GM19351 (cell line): ENCODE data around the gene DRG1.
"Not testable (repeated sequence)": the region's sequence is repeated elsewhere in the genome, so short reads cannot be mapped to it uniquely, and the experiment has no call there.

Experiments
- ATAC-seq: cut with Tn5 transposase; IDR thresholded peaks from one replicate; pipeline ENCODE4 v1.9.1; 2021; ENCODE audit warnings: mild to moderate bottlenecking, moderate library complexity; ENCODE audit not compliant: unreplicated experiment

DRG1 gene, protein sequence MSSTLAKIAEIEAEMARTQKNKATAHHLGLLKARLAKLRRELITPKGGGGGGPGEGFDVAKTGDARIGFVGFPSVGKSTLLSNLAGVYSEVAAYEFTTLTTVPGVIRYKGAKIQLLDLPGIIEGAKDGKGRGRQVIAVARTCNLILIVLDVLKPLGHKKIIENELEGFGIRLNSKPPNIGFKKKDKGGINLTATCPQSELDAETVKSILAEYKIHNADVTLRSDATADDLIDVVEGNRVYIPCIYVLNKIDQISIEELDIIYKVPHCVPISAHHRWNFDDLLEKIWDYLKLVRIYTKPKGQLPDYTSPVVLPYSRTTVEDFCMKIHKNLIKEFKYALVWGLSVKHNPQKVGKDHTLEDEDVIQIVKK

DNA sequence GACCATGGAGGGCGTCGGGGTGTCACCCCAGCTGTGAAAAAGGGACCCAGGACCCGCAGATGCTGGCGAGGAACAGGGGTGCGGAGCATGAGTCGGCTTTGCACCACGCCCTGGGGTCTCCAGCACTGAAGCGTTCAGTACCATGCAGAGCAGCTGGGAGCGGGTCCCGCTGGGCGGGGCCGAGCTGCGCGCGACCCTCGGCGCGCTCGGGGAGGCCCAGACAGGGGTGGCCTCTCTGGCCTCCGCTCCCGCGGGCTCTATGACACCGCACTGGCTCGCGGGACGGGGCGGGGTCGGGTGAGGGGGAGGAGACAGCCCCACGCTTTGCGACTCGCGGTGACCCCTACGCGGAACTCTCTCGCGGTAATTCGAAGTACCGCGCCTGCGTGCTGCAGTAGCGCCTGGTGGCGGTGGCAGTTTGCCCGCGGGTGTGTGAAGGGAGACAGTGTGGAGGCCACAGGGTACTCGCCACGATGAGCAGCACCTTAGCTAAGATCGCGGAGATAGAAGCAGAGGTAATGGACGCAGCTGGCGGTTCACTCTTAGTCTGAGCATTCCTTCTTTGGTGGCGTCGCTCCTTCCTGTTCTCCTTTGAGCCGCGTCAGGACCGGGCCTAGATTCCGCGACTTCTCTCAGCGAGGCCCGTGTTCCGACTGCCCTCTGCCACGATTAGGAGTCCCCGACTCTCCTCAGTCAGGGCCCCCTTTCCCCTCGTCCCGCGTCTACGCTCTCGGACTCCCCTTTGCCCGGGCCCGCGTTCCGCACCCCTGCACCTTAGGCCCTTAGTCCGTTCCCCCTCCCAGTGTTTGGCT lies at the start of gene DRG1:
Gene DRG1, plus strand, starts transcription at position 394 of the 812 bp plus-strand sequence. Its CDS starts 80 bp downstream, at position 474.
- peak; percentile 97 for ATAC-seq

DNA sequence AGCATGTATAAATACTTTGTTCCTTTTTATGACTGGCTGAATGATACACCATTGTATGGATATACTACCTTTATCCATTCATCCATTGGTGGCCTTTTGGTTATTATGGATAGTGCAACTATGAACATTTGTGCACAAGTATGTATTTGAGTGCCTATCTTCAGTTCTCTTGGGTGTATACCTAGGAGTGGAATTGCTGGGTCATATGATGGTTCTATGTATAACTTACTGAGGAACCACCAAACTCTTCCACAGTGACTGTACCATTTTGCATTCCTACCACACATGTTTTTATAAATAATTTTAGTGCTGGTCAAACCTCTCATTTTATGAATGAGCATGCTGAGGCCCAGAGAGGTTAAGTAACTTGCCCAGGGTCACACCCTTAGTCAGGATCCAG lies 49.4 kb upstream of the DRG1 start:
- ATAC-seq, result no peak

DNA sequence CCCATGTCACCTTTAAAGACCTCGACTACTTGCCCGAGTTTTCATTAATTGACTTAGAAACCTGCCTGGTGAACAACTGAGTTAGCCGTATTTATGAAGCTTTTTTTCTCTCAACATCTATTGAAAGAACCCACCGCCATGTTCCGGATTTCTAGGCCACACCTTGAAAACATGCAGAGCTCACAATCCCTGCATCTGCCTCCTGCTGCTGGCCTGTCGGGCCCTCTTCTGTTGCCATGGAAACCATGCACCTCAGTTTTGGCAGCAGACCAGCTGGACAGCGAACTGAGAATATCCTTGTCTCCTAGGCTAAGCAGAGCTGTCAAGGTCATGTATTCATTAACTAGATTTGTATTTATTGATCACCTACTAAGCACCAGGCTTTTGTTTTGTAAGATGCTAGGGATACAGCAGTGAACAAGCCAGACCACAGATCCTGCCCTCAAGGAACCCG lies 49.0 kb upstream of the DRG1 start:
- ATAC-seq, result no peak

DNA sequence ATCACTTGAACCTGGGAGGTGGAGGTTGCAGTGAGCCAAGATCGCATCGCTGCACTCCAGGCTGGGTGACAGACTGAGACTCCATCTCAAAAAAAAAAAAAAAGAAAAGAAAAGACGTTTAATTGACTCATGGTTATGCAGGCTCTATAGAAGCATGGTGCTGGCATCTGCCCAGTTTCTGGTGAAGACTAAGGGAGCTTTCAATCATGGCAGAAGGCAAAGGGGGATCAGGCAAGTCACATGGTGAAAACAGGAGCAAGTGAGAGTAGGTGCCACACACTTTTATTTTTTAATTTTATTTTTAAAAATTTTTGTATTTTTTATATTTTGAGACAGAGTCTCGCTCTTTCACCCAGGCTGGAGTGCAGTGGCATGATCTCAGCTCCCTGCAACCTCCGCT lies 44.9 kb upstream of the DRG1 start:
- no peak for ATAC-seq

DNA sequence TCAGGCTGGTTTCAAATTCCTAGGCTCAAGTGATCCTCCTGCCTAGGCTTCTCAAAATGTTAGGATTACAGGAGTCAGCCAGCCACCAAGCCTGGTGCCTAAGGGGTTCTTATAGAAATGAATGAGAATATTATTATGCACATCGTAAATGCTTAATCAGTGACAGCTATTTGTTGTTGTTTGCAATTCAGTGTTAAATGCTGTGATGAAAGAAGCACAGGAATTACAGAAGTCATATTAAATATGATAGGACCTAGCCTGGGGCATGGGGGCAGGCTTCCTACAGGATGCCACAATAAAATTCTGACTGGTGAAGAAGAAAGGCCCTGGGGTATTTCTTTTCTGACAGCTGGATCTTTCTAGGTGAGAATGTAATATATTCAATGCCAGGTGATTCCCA lies 39.4 kb upstream of the DRG1 start:
- ATAC-seq, result no peak

DNA sequence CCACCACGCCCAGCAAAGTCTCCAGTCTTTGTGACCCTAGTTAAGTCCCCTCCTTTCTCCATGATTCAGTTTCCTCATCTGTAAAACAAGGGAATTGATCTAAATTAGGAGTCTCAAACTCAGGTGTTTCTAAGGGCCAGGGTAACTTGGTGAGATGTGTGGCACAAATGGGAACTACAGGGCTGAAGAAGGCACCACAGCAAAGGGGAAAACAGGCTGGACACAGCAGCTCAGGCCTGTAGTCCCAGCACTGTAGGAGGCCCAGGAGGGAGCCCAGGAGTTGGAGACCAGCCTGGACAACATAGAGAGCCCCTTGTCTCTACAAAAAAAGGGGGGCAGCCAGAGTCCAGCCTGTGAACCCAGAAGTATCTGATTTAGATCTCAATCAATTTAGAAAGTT lies 37.7 kb upstream of the DRG1 start:
- ATAC-seq, result no peak

DNA sequence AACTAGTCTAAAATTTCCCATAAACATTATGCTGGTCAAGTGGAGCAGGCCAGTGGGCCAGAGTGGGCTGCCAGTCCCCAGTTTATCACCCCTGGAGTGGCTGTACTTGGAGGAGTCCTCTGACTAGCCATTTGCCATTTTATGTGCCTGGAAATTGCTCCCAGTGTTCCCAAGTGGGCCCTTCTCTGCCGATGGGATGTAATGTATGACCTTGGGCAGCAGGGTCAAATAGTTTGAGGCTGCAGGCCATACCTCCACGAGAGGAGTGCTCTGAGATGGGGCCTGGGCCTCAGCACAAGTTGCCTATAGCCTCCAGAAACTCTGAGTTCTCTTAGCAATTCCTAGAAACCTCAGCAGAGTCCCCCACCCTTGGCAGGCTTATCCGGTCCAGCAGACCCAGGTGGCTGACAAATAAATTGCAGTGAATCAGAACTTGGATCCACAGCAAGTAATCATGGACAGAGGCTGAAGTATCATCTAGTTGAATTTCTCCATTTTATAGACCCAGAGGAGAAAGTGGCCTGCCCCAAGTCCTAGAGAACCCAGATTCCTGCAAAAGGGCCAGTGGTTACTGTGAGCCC lies 35.4 kb upstream of the DRG1 start:
- no peak for ATAC-seq

DNA sequence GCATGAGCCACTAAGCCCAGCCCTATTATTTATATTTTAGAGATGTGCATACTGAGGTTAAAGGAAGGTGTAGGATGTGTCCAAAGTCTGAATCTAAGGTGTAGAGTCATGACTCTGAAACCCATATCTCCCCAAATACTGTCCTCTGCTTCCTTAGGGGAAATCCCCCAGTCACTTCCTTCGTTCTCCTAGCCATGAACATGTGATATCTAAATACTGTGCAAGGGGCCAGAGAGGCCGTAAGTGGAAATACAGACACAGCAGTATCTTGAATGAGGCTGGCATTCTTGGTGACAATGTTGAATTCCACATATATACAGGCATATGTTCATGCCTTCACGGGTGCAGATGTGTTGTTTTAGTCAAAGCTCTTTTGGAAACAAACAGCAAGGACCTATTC lies 32.0 kb upstream of the DRG1 start:
- ATAC-seq, result no peak

DNA sequence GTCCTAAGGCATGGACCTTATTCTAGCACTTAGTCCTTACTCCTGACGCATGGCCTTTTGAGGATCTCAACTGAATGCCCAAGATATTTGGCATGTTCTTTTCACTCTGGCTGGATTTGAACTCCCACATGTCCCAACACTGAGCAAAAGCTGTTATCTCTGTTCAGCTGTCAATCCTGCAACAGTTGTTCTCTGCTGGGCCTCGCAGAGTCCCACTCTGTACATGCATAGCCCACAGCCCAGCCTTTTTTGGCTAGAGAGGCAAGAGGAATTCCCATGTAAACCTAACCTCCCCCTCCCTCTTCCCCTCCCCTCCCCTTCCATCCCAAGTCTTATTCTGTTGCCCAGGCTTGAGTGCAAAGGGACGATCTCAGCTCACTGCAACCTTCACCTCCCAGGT lies 21.8 kb upstream of the DRG1 start:
- no peak for ATAC-seq

DNA sequence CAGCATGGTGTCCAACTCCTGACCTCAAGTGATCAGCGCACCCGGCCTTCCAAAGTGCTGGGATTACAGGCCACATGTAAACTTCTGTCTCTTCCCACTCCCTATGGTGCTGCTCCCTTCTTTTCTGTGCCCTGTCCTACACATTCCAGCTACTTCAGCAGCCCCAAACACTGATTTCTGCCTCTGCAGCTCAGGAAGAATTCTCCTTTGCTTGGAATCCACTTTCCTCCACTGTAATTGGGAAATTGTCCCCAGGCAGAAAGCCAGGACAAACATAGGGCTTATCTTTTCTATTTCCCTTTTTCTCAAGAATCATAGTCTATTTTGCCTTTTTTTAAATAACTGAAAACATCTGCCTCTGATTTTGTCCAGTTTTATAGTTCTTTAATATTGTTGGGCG lies 21.3 kb upstream of the DRG1 start:
- no peak for ATAC-seq

DNA sequence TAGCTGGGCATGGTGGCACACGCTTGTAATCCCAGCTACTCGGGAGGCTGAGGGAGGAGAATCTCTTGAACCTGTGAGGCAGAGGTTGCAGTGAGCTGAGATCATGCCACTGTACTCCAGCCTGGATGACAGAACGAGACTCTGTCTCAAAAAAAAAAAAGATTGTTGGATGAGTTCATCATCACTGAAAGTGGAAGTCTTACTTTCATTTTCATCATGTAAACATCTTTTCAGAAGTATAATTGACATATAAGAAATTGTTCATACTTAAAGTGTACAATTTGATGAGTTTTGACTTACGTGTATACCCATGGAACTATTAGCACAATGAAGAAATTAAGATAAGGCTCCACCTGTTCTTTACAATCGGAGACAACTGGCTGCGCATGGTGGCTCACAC lies 20.8 kb upstream of the DRG1 start:
- not testable (repeated sequence) for ATAC-seq

DNA sequence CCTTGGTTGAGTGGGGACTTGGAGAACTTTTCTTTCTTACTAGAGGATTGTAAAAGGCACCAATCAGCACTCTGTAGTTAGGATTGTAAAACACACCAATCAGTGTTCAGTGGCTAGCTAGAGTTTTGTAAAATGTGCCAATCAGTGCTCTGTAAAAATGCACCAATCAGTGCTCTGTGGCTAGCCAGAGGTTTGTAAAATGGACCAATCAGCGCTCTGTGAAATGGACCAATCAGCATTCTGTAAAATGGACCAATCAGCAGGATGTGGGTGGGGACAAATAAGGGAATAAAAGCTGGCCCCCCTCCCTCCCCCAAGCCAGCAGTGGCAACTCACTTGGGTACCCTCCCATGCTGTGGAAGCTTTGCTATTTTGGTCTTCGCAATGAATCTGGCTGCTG lies 5.5 kb upstream of the DRG1 start:
- ATAC-seq, result no peak

DNA sequence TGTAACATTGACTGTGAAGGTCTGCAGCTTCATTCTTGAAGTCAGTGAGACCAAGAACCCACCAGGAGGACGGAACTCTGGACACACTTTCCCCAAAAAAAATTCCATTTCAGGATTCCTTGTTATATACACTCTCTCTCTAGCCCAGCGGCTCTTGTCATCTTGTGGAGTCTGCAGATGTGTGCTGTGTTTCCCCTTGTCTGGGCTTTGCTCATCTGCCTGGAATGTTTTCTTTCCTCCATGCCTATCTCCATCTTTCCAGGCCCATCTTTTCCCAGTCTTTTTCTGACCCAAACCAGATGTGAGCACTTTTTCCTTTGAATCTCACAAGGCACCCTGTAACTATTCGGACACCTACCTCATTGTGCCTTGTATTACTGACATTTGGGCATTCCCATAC lies 5.1 kb upstream of the DRG1 start:
- no peak for ATAC-seq

DNA sequence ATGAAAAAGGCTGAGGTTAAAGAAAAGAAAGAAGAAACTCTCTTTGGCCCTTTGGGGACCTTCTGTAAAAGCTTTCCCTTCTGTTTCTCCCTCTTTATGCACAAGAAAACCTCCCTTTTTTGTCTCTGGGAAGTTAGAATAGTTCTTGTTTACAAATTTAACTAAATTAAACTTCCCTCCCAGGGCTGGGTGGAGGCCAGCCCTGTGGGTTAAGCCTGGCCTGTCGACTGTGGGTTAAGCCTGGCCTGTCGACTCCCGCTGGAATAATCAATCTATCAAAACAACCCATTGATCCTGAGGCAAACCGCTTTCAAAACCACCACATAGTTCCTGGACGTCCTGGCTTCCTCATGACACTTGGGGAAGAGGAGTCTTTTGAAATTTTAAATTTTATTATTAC lies 1.2 kb upstream of the DRG1 start:
- no peak for ATAC-seq

DNA sequence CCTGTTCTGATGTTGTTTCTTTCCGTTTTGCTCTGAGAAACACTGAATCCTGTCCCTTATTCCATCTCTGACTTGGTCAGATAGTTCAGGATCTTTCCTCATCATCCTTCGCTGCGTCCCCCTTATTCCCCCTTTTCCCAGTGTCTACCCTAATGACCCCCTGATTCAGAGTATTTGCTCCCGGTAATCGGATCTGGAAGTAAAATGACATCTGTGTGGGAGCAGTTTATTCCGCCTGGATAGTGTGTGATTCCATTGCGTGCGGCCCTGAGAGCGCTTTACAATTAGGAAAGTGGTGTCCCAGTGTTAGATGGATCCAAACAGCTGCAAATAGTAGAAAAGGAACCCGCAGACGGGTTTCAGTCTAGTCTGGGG lies 606 bp downstream of the DRG1 start:
- no peak for ATAC-seq

DNA sequence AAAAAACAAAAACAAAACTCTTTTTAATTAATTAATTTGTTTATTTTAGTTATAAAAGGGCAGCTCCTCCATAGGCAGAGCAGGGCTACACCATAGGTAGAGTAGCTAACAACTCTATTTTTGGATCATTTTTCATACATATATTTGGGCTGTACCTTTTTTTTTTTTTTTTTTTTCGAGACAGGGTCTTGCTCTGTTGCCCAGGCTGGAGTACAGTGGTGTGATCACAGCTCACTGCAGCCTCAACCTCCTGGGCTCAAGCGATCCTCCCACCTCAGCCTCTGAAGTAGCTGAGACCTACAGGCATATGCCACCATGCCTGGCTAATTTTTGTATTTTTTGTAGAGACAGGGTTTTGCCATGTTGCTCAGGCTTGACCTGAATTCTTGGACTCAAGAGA lies 2.9 kb downstream of the DRG1 start:
- not testable (repeated sequence) for ATAC-seq

DNA sequence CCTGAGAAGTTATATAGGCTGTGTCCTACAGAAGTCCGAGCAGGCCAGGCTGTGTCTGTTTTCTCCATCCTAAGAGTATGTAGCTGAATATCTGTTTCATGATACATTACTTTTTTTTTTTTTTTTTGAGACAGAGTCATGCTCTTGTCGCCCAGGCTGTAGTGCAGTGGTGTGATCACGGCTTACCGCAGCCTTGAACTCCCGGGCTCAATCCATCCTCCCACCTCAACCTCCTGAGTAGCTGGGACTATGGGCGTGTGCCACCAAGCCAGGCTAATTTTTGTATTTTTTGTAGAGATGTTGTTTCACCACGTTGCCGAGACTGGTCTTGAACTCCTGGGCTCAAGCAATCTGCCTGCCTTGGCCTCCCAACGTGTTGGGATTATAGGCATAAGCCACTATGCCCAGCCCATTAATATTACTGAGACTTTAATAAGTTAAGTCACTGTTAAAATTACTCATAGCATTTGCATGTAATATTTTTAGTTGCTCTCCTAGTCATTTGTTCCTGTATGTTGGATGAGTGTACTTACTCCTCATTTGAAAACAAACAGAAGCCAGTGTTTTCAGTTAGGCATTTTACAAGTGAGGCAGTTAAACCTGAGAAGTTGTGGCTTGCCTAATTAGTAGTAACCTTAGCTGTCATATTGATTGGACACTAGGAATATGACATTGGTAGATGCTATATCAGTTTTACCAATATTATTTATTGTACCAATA lies 26.1 kb downstream of the DRG1 start:
- ATAC-seq, result no peak

DNA sequence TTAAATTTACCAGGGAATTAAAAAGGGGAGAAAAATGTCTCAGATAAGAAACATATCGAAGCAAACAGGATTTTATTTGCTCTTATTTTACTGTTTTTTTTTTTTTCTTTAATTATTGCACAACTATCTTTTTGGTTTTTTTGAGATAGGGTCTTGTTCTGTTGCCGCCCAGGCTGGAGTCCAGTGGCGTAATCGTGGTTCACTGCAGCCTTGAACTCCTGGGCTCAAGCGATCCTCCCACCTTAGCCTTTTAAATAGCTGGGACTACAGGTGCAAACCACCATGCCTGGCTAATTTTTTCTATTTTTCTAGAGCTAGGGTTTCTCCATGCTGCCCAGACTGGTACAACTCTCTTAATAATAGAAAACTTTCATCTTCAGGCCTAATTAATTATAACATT lies 32.5 kb downstream of the DRG1 start:
- no peak for ATAC-seq

DNA sequence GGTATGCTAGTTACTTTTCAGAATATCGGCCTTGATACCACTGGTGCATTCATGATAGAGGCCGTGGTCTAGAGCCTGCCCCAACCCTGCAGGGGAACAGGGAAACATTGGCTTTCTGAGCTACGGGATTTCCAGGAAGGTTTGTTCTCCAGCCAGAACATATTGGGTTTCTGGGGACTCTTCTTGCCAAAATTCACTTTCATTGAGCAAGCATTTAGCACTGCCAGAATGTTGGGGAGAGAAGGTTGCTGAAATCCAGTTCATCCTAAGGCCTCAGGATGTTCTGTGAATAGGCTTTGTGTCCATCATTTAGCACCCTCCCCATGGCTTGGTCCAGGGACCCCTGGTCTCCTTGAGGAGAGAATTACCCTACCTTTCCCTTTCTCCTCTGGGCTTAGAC lies 36.7 kb downstream of the DRG1 start:
- no peak for ATAC-seq

DNA sequence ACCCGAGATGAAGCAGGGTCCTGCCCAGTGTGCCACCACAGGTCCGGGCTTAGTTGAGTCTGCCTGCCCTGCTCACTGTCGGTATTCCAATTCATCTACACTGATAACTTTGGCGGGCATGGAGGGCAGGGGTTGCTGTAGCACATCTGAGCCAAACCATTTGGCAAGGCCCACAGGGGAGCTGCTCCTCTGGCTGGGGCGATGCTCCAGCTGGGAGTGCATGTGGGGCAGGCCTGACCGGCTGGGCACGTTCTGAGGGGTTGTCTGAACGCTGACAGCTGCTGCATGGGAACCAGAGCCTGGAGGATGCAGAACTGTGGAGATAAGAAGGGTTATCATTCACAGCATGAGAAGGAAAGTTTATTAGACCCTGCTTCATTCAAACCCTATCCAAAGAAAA lies 40.4 kb downstream of the DRG1 start:
- no peak for ATAC-seq

DNA sequence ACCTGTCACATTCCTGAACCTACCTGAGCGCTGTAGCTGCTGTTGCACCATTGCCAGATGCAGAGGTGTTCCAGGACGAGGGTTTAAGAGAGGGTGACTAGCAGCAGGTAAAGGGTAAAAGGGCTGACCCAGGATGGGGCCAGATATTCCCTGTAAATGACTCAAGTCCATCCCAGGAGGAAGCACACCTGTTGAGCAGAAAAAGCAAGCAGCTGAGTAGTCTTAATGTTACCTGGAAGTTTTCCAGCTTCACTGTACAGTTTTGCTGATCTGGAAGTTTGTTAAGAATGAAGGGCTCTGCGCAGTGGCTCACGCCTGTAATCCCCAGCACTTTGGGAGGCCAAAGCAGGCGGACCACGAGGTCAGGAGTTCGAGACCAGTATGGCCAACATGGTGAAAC lies 41.3 kb downstream of the DRG1 start:
- ATAC-seq, result no peak
